IPS-NIHi11 (cell line): ENCODE measurements around the gene ABITRAM.
"Not testable (repeated sequence)": the region's sequence is repeated elsewhere in the genome, so short reads cannot be mapped to it uniquely, and the experiment has no call there.

Source experiments
- DNase-seq: peaks from one replicate; pipeline ENCODE4 v3.0.0; 2012; ENCODE audit warnings: mixed read lengths, low spot score

The ABITRAM gene

DNA sequence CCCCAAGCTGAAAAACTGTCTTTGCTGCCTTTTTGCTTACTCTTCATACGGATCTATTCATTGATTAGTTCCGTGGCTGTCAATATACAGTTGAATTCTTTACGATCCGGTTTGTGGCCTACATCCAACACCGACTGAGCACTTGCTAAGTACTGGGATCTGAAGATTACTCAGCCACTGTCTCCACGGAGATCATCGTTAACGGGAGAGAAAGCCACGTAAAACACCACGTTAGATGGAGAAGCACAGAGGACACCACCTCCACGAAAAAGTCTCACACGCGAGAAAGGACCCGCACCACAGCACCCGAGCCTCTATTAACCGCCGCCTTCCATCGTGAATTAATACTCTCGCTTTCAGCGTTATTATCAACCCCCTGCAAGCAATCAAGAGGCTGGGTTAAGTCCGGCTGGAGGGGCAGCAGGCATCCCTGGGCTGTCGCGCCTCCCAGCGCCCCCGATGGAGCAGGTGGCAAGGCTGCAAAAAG lies 926 bp upstream of the ABITRAM start:
- DNase-seq, result no peak

DNA sequence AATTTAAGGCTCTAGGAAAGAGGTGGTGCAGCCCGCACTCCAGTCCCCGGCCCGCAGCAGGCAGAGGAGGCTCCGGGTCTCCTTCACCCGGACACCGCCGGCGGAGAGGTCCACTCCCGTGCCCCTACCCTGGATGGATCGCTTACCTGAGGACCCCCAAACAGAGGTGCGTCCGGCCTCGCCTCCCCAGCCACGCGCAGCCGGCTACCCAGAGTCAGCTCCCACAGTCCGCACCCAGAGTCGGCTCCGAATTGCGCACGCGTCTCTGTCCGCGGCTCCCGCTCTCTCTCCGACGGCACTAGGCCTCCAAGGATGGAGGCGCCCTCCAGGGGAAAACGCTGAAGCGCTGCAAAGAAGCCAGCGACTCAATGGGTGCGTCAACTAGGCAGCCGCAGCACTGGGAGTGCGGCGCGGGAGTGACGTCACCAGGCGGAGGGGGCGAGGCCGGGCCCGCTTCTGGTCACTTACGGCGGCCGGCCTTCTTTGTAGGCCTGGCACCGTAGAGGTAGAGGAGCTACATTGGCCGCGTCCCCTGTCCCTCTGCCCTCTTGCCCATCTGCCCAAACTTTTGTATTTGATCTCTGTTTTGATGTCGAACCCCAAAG lies 380 bp upstream of the ABITRAM start, which contains the start of gene ELP1:
Gene ELP1 (minus strand): TSS at position 407 of the 605 bp plus-strand sequence. CDS start 2,978 bp downstream, outside the sequence.
- DNase-seq, result peak; percentile 99

DNA sequence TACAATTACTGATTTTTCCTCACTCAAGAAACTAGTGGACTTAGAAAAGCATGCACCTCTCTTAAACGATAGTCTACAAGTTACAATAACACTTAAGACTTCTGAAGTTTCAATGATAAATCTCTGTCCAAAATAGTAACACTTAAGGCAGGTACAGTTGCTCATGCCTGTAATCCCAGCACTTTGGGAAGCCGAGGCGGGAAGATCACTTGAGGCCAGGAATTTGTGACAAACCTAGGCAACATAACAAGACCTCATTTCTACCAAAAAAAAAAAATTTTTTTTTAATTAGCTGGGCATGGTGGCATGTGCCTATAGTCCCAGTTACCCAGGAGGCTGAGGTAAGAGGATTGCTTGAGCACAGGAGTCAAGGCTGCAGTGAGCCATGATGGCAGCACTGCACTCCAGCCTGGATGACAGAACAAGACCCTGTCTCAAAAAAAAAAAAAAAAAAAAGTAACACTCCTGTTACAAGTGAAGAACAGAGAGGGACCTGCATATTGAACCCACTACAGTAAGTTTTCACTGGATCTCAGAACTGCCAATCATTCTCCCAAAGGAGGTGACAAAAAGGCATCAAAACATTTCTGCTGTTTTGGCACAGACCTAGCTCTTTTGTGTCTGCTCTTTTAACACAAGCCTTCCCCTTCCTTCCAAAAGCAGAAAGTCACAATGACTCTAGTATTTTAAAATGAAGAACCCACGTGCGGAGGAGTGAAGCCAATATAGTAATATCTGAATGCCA lies 3.5 kb downstream of the ABITRAM start:
- DNase-seq, result no peak

DNA sequence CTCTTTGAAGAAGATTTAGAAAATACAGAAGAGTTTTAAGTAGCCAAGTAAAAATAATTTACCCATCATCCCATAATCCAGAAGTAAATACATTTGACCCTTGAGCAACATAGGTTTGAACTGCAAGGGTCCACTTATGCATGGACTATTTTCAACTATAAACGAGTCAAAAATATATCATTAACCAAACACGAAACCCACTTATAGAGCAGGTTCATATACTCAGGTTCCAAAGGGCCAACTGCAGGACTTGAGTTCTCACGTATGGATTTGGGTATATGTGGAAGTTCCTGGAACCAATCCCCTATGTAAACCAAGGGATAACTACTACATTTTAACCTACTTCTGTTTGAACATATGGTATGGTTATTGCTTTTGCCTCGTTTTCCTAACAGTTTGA lies 5.8 kb downstream of the ABITRAM start:
- no peak for DNase-seq

DNA sequence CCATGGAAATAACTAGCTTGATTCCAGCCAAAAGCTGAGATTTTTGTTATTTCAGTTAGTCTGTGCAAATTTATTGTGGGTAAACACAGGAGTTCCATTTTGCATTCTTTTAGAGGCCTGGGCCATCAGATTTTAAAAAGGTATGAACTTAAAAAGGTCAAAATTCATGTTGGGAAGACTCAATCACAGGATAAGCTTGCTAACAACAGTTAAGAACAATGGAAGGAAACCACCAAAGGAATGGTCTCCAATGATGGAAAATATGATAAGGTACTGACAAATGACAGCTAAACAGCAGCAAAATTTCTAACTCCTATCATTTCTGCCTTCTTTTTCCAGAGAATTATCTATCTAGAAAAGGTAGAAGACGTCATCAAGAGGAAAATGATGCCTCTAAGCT lies 16.0 kb downstream of the ABITRAM start:
- DNase-seq, result no peak

DNA sequence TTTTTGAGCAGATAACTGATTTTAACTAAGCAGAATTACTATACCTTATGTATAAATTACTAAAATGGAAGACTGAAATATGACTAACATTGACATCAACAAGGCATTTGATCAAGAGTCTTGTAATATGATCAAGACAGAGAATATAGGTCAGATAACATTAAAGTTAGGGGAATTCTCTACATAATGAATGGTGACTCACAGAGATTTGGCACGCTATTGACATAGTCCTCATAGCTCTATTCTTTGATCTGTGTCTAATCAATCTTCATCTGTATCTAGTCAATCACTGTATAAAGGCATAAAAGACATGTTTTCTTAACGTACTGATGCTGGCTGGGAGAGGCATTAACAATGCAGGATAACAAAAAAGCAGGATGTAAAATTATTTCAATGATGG lies 17.4 kb downstream of the ABITRAM start:
- no peak for DNase-seq

DNA sequence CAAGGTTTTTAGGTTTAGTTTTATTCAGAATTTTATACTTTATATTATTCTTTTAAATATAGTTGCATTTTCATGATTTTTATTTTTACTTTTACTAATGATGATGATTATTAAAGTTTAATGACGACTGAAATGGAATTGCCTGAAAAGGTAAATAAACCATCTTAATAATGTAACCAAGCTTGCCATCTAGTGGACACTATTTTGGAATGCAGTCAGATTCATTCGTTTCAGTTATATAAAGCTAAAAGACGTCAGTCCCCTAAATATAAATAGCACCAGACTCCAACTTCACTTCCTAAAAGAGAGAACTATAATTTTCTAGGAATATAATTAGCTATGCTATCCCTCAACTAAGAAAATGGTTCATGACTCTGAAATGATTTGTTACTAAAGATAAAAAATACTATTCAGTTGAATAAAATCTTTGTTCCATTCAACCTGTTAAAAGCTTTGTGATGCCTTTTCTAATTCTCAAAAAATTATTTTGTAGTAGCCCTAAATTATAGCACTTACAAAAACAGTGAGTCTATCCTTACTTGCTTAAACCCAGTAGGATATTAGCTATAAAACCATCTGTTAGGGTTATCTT lies 19.9 kb downstream of the ABITRAM start:
- DNase-seq, result peak; percentile 15

DNA sequence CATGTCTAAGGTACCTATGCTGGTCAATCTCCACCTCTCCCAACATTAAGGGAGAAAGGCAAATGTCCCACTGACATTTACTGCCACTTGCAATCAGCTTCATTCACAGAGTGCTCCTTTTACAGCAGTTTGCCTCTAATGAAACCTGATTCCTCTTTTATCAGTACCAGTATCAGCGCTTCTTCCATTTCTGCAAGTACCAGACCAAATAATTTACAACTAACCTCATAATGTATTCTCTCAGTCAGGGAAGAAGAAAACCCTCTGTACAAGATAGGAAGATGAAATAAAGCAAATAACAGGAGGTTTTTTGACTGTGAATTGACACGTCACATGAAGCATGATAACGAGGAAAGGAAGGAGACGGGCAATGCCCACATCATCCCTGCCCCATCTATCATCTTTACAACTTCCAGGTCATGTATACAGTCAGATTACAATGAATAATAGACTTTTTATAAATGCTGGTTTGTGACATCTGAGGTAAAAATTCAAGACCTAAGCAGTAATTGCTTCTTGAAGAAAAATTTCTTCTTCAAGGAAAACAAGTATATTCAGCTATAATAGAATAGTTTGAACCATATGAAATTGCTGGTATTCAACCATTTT lies 21.9 kb downstream of the ABITRAM start:
- DNase-seq, result no peak

DNA sequence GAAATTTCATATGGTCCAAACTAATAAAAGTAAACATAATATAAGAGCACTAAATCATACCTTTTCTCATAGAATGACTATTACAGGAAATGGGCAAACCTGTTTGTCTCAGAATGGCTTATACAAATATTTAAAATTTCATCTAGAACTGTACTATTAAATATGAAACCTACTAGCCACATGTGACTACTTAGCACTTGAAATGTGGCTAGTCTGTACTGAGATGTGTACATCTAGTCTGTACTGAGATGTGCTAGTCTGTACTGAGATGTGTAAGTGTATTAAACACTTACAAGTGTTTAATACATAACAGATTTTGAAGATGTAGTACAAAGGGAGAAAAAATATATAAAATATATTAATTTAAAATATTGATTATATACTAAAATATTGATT lies 22.4 kb downstream of the ABITRAM start:
- DNase-seq, result no peak

DNA sequence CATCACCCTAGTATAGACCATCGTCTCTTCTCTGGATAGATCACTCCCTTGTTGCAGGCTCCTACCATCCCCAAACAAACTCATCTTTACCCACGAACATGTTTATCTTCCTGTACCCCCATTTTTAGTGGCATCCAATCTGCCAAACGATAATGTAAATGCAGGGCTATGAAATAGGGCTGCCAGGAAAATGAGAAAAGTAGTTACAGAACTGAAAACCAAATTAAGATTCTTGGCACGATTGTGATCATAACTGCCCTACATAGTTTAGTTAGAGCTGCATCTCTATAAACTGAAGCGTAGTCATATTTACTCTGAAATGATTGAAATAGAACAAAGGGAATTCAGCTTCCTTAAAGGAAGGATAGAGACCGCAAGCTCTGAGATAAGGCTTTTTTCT lies 26.1 kb downstream of the ABITRAM start:
- no peak for DNase-seq

DNA sequence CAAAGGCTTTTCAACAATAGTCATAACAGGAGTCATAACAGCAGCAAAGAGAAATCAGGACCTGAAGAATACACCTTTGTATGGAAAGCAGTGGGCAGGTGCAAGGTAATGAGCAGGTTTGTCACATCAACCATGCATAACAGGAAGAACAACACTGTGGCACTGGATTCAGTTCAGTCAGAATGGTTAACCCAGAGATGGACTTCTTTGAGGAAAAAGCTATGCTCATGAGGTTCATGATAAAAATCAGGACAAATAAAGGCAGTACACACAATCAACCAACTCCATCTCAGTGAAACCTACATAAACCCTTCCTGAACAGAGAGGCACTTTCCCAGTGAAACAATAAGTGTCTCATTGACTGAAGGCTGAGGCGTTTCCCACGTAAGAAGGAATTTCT lies 27.0 kb downstream of the ABITRAM start:
- no peak for DNase-seq

DNA sequence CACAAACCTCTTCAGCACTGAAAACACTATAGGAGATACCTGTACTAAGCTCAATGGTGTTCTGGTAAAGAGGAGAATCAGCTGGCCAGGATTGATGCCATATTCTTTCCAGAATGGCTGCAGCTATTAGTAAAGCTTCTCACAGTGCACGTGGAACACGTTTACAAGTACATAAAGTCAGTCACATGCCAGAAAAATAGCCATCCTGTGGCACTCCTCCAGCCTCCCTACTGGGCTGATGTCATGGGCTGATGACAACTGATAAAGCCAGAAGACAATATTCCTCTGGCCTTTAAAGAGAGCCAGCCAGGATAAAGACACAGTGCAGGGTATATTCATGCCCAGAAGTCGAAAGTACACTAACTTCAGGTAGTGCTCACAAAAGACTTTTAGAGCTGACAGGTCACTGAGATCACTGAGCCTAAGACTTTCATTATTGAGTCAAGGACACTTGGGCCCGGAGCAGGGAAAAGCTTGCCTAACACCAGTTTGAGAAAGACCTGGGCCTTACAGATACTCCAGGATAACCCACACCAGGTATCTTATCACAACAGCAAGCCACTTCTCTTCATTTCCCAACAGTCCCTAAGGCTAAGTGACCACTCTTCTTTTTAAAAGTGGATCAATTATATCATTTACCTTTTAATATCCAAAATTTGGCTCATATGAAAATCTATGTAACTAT lies 29.4 kb downstream of the ABITRAM start:
- DNase-seq, result no peak

DNA sequence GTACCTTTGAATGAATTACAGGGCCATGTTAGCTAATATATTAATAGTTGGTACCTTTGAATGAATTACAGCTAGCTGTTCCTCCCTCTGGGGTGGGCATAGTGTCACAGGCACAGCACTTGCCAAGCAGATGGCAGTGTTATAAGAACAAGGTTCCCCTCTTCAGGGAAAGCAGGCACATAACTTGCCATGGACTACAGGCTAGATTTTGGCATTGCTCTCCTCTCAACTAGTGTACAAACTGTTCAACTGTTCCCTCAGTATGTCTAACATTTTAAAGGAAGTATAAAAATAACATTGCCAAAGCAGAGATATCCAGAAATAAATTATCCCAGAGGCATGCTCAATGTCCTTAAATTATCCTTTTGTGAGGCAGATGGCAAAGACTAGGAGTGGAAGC lies 33.7 kb downstream of the ABITRAM start:
- no peak for DNase-seq

DNA sequence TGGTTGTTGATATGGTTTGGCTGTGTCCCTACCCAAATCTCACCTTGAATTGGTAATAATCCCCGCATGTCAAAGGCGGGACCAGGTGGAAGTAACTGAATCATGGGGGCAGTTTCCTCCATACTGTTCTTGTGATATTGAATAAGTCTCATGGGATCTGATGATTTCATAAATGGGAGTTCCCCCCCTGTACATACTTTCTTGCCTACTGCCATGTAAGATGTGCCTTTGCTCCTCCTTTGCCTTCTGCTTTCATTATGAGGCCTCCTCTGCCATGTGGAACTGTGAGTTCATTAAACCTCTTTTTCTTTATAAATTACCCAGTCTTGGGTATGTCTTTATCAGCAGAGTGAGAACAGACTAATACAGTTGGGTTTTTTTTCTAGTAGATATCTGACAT lies 37.2 kb downstream of the ABITRAM start:
- not testable (repeated sequence) for DNase-seq

DNA sequence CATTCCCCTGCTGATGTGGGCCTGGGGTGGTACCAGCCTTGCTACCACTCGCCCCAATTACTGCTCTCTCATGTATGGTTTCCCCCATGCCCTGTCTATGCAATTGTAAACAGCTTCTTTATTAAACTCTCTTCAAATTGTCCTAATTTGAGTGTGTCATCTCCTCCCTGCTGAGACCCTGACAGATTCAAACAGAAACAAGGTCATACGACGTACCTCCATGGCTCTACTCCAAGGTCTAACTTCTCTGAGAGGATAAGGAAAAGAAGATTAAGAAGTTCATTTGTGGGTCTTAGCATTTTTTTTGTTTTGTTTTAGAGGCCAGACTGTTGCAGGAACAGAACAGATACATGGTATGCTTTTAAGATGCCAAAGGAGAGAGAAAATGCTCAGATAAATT lies 38.0 kb downstream of the ABITRAM start:
- DNase-seq, result no peak

DNA sequence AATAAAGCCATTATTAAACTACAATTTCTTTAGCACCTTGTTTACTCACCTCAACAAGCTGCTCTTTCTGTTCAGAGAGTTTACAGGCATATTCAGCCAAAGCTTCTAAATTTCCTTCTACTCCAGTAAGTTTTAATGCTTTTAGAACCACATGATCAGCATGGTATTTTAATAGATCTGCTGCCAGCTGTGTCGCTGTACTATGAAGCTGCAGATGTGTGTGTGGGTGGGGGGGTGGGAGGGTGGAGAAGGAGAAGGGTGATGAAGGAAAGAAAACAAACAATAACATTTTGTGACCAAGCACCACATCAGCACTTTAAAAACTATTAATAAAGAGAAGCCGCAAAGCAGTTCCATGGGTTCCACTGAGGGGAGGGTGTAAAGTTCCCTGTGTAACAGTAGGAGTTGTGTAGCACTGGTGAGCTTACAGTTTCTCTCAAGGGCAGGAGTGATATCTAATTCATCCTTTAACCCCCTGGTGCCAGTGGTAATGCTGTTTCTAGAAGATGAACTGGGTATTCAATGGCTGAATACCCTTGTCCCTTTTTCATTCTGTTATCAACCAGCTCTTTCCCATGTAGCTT lies 38.5 kb downstream of the ABITRAM start:
- DNase-seq, result no peak

DNA sequence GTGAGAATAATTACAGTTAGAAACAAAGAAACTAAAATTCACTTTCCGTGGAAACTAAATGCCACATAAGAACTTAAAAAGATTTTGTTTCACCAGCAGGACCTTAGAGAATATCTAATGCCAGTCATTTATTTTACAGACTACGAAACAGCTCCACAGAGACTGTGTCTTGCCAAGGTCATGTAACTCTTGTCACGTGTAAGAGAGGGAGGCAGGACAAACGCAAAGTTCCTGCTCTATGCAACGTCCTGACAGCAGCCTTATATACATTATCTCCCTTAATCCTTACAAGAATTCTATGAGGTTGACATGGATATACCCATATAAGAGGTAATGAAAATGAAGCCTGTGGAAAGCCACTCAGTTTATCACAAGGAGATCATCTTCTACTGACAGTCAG lies 39.7 kb downstream of the ABITRAM start:
- DNase-seq, result no peak

DNA sequence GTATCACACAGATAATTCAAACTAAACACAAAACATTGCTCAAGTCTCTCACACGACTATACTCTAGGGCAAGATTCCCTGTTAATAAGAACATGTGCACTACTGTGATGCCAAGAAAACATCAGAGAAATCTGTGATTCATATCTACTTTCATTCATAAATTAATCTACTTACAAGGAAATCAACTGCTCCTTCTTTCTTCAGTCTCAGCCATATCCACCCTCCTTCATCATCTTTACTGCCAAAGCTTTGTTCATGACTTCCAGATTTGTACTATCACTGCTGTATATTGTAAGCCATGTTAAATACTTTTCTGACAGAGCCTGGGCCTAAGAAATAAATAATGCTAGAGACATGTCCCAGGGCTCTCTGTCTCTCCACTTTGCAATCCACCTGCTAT lies 44.0 kb downstream of the ABITRAM start:
- DNase-seq, result no peak

DNA sequence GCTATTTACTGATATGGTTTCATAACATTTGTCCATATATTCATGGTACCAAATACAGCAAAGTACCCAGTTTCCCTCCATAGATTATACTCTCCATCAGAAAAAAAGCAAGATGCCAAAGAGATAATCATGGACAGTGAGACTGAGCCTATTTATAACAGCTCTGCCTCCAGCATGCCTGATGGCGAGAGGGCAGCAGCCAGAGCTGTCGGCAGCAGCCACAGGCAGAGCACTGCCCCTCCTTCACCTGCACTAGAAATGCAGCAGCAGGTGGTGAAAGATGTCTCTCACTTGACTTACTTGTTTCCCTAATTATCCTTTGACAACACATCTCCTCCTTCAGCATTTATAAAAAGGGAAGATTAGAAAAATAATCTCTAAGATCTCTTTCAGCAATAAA lies 46.7 kb downstream of the ABITRAM start:
- no peak for DNase-seq

DNA sequence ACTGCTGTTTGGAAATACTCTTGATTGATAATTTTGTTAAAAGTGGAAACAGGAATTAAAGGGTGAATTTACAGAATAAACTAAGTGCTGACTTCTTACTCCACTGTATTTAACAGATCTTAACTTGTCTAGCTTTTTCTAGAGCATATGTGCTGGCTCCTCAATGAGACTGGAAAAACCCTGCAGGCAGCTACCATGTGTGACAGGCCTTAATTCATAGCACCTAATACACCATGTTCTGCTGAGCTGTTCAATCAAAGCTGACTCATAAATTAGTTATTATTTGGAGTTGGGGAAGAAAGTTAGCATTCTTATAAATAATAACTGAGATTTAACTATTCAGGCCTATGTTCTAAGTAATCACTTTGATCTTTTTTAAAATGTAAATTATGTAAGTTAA lies 49.7 kb downstream of the ABITRAM start:
- DNase-seq, result no peak
